ENCODE measurements around the gene PPM1B. TPM values are rescaled to one million over a fixed set of nuclear protein-coding genes. Genes with fewer than 3 reads are reported as not detected.
"Not testable (repeated sequence)": the region's sequence is repeated elsewhere in the genome, so short reads cannot be mapped to it uniquely, and the experiment has no call there.

The PPM1B gene
- total RNA-seq, 4 donors from 2014 or later, result 49.1 to 63.5 (median 55.1) TPM

DNA sequence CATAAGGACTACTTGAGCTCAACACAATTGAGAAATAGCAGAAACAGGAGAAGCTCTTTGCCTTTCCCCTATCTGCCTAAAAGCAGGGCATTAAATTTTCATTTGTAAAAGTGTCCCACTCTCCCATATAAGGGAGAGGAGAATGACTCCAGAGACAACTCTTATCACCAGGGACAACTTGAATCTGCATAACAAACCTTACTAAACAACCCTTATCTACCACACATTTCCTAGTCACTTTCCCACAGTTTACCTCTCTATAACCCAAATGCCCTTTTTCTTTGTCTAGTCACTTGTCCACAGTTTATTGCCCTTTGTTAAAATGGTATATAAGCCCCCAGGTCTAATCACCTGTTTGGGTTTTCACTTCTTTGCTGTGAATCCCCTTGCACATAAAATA lies 37.5 kb upstream of the PPM1B start:
- TF ChIP-seq, protein P1, sequence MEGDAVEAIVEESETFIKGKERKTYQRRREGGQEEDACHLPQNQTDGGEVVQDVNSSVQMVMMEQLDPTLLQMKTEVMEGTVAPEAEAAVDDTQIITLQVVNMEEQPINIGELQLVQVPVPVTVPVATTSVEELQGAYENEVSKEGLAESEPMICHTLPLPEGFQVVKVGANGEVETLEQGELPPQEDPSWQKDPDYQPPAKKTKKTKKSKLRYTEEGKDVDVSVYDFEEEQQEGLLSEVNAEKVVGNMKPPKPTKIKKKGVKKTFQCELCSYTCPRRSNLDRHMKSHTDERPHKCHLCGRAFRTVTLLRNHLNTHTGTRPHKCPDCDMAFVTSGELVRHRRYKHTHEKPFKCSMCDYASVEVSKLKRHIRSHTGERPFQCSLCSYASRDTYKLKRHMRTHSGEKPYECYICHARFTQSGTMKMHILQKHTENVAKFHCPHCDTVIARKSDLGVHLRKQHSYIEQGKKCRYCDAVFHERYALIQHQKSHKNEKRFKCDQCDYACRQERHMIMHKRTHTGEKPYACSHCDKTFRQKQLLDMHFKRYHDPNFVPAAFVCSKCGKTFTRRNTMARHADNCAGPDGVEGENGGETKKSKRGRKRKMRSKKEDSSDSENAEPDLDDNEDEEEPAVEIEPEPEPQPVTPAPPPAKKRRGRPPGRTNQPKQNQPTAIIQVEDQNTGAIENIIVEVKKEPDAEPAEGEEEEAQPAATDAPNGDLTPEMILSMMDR (IDR thresholded peaks at IDR 0.05), result no peak
- DNase-seq (ENCODE audit: low spot score) (no peak), ATAC-seq (ENCODE audit: low FRiP score) (no peak)

DNA sequence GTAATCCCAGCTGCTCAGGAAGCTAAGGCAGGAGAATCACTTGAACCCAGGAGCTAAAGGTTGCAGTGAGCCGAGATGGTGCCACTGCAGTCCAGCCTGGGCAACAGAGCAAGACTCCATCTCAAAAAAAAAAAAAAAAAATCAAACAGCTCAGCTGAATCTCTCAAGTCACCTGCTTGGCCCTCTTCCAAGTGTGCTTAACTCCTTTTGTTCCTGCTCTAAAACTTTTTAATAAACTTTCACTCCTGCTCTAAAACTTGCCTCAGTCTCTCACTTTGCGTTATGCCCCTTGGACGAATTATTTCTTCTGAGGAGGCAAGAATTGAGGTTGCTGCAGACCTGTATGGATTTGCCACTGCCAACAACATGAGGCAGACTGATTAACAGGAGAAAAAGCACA lies 35.1 kb upstream of the PPM1B start:
- not testable (repeated sequence) for DNase-seq (ENCODE audit: low spot score); ATAC-seq (ENCODE audit: low FRiP score)

DNA sequence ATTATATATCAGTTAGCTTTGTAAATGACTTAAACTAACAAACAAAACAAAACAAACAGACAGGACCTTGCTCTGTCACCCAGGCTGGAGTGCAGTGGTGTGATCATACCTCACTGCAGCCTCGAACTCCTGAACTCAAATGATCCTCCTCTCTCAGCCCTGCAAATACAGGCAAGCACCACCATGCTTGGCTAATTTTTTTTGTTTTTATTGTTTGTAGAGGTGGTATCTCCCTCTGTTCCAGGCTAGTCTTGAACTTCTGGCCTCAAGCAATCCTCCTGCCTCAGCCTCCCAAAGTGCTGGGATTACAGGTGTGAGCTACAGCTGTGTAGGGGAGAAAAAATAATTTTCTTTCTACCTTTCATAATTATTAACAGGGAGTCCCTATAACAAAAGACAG lies 33.8 kb upstream of the PPM1B start:
- TF ChIP-seq, protein P1 (IDR thresholded peaks at IDR 0.05), result no peak
- no peak for ATAC-seq (ENCODE audit: low FRiP score)

DNA sequence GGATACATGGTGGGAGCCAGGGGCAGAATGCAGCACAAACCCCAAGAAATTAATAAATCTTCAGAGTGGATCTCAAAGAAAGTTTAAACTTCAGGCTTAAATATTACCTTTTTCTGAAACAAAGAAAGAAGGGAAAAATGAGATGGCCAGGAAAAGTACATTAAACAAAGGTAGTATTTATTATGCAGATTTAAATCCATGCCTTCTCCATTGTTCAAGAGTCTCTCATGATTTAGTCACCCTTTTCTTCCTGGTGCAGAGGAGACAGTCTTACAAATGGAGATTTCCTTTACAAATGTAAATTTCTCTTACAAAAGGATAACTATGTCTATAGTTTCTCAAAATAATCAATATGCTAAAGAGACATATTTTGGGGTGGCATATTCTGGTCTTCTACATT lies 33.4 kb upstream of the PPM1B start:
- TF ChIP-seq, protein P1 (IDR thresholded peaks at IDR 0.05), result no peak
- no peak for DNase-seq (ENCODE audit: low spot score)
- ATAC-seq (ENCODE audit: low FRiP score), result no peak

More for the DNA sequence above, 33.8 kb upstream of the PPM1B start:
- DNase-seq (ENCODE audit: low spot score), result no peak

DNA sequence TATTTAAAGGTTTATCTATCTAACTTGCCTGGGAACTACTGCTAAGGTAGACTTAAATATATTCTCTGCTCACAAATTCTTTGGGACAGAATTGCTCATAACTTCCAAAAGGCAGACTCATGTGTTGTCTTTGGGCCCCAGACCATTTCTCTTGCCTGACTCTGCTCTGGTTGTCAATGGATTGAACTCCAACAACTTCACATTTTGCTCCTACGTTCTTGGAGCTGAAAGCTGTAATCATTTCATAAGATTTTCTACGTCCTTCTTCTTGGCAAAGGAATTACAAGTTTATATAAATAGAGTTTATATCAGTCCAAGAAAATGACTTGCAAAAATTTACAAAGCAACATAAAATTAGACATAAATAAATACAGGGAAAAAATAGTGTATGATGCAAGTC lies 32.9 kb upstream of the PPM1B start:
- TF ChIP-seq, protein P1 (IDR thresholded peaks at IDR 0.05), result no peak
- no peak for ATAC-seq (ENCODE audit: low FRiP score)

DNA sequence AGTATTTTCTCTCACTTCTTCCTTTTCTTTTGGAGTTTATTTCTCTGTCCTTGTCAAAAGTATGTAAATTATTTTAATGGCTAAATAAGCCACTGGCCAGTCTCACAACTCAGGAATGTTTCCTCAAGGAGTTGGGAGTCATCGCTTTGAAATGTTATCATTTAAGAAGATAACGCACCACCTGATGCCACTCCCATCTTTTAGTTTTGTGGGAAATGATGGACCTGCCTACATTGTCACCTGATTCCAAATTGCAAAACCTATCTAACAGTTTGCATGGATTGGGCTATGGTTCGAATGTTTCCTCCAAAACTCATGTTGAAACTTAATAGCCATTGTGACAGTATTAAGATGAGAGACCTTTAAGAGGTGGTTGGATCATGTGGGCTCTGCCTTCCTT lies 32.4 kb upstream of the PPM1B start:
- ATAC-seq (ENCODE audit: low FRiP score), result peak; percentile 89
- TF ChIP-seq, protein P1 (IDR thresholded peaks at IDR 0.05), result no peak
- DNase-seq (ENCODE audit: low spot score), result no peak

More for the DNA sequence above, 32.9 kb upstream of the PPM1B start:
- no peak for DNase-seq (ENCODE audit: low spot score)

DNA sequence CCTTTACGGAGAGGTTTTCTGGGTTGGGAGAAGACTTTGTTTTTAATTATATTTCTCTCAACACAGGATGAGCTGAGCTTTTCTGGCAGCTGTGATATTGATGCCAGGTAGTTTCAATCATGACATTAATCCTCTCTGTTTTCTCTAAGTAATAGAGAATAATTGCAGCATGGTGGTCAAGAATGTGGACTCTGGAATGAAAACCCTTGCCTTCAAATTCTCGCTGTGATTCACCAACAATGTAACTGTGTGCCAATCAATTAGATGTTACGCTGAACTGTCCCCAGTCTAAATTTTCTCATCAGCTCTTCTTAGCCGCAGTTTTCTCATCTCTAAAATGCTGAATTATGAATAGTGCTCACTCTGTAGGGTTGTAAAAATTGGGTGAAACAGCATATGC lies 31.6 kb upstream of the PPM1B start:
- TF ChIP-seq, protein P1 (IDR thresholded peaks at IDR 0.05), result no peak
- no peak for DNase-seq (ENCODE audit: low spot score)
- no peak for ATAC-seq (ENCODE audit: low FRiP score)

All from omental fat pad (tissue), 4 donors.